ENCODE data around the gene ULBP3. TPM values are rescaled to one million over a fixed set of nuclear protein-coding genes. Genes with fewer than 3 reads are reported as not detected.

The ULBP3 gene
- 0.42 and 0.56 TPM in 2 replicates for total RNA-seq (2016; rRNA removed; fragmentation: Illumina TruSeq; extraction: Trizol)
- total RNA-seq (2016; cell fraction: cytosol; rRNA removed; fragmentation: Illumina TruSeq; extraction: Trizol; ENCODE audit: low read depth), result not detected in 2 replicates
- total RNA-seq (2016; cell fraction: insoluble cytoplasmic fraction; rRNA removed; fragmentation: Illumina TruSeq; extraction: Trizol), result 0.19 and 0.78 TPM in 2 replicates
- 0.28 and 0.43 TPM in 2 replicates for total RNA-seq (2016; cell fraction: membrane; rRNA removed; fragmentation: Illumina TruSeq; extraction: Trizol)
- 0.94 and 0.96 TPM in 2 replicates for total RNA-seq (2016; cell fraction: nucleus; rRNA removed; fragmentation: Illumina TruSeq; extraction: Trizol)
- 0.22 and 0.48 TPM in 2 replicates for polyA plus RNA-seq (2011; rRNA removed)
- 0.41 and 0.51 TPM in 2 replicates for polyA plus RNA-seq (2011; cell fraction: cytosol; rRNA removed)
- polyA plus RNA-seq (2011; cell fraction: nucleus; rRNA removed), result 0.14 TPM in 1 of 2 replicates, not detected in the other
- not detected in 2 replicates for polyA plus RNA-seq (2012)
- polyA plus RNA-seq (2016; cell fraction: cytosol; fragmentation: Illumina TruSeq; extraction: Trizol; ENCODE audit: low read depth), result not detected in 2 replicates
- polyA plus RNA-seq (2016; cell fraction: insoluble cytoplasmic fraction; fragmentation: Illumina TruSeq; extraction: Trizol; ENCODE audit: low read depth), result 0.38 TPM in 1 of 2 replicates, not detected in the other
- polyA plus RNA-seq (2016; cell fraction: membrane; fragmentation: Illumina TruSeq; extraction: Trizol; ENCODE audit: low read depth), result not detected in 2 replicates
- polyA plus RNA-seq (2016; cell fraction: nucleus; fragmentation: Illumina TruSeq; extraction: Trizol; ENCODE audit: insufficient read depth, low read depth), result not detected in 2 replicates
- polyA minus RNA-seq (2011; rRNA and poly(A)+ RNA removed; ENCODE audit: low replicate concordance), result 0.30 and 10.9 TPM in 2 replicates
- polyA minus RNA-seq (2011; cell fraction: cytosol; rRNA and poly(A)+ RNA removed), result 0.79 TPM in 1 of 2 replicates, not detected in the other
- not detected in 2 replicates for polyA minus RNA-seq (2011; cell fraction: nucleus; rRNA and poly(A)+ RNA removed)
- percentile 19 among the genes with signal in this experiment for Bru-seq, nascent RNA
- percentile 34 among the genes with signal in this experiment for BruChase-seq, experiment 1, labeled RNA remaining after a 6-hour chase
- BruChase-seq, experiment 2, labeled RNA remaining after a 2-hour chase, result percentile 21 among the genes with signal in this experiment
- long read RNA-seq, experiment 1, result 0 reads
- long read RNA-seq, experiment 2, result 0 reads

- H3K4me3 ChIP-seq (replicated peaks in 1 of 3; ENCODE audit: insufficient read depth in 1 of 3, low read depth in 2 of 3, low read length in 3 of 3), result peak within 1 kb of the TSS; percentile 30 to 57 (median 37); a peak in 4 of 6 replicates
- no peak within 1 kb of the TSS for H2AFZ ChIP-seq (ENCODE audit: low read length)
- H3K4me2 ChIP-seq (ENCODE audit: low read depth, low read length), result peak within 1 kb of the TSS; percentile 55
- peak; percentile 69 for DNase-seq (ENCODE audit: low spot score)
- no peak for FAIRE-seq
- peaks cover 0 to 21% of the 10 kb centered on the region in 2 experiments; a peak in 4 of 5 replicates for H3K27me3 ChIP-seq (ENCODE audit: control insufficient read depth in 1 of 2, insufficient read depth in 2 of 2, low read length in 2 of 2)
- H3K36me3 ChIP-seq (replicated peaks in 1 of 2; ENCODE audit: control insufficient read depth in 1 of 2, insufficient read depth in 2 of 2, low read length in 2 of 2), result no peaks in the 10 kb centered on the region
- H3K4me1 ChIP-seq (ENCODE audit: insufficient read depth, low read length), result peaks cover 8% of the 10 kb centered on the region; the same call in 1 of the 2 replicates
- H3K27ac ChIP-seq (ENCODE audit: extremely low read length, insufficient read depth, low read length), result no peak within 1 kb of the TSS
- in situ Hi-C loops (cut with HindIII; ENCODE audit: extremely low pct_ligation_motif_present, low pct_unique_long_range_greater_than_20kb), result no loop called here
- CTCF ChIA-PET (ENCODE audit: low intra/inter-chr PET ratio, low total read pairs), result no interaction called here
- peak; percentile 84 for ATAC-seq
- no peaks in the 10 kb centered on the region for H3K79me2 ChIP-seq (ENCODE audit: insufficient read depth, low read length)
- WGBS (ENCODE audit: low lambda C conversion rate), result 22% methylated on average over 45 of the region's 72 CpGs
- no peak within 1 kb of the TSS for H3K9ac ChIP-seq (ENCODE audit: insufficient read depth, low read depth, low read length)
- H3K9me3 ChIP-seq (ENCODE audit: low read length), result no peaks in the 10 kb centered on the region
- POLR2A ChIA-PET, result no interaction called here
- no peaks in the 10 kb centered on the region; the same call in 1 of the 2 replicates for H4K20me1 ChIP-seq (ENCODE audit: insufficient read depth, low read length)
- BruUV-seq (replicated peaks), result no TSS peak
- intact Hi-C loops (cut with micrococcal nuclease; ENCODE audit: unreplicated experiment), result no loop called here
- TF ChIP-seq MIER3 (CRISPR knock-in tag; IDR thresholded peaks at IDR 0.05; ENCODE audit: borderline replicate concordance) (no peak), KDM2A (CRISPR knock-in tag; IDR thresholded peaks at IDR 0.05; ENCODE audit: borderline replicate concordance, low read depth) (peak; percentile 15; the same call in 1 of the 2 replicates), SMYD3 (CRISPR knock-in tag; IDR thresholded peaks at IDR 0.05) (no peak), ATF5 (CRISPR knock-in tag; IDR thresholded peaks at IDR 0.05; ENCODE audit: low read depth) (no peak), ZBTB33 (CRISPR knock-in tag; IDR thresholded peaks at IDR 0.05) (no peak), ZFP41 (CRISPR knock-in tag; IDR thresholded peaks at IDR 0.05; ENCODE audit: borderline replicate concordance) (no peak), ZNF850 (CRISPR knock-in tag; conservative IDR thresholded peaks at IDR 0.05) (no peak), SUZ12 (IDR thresholded peaks at IDR 0.05; ENCODE audit: low read depth, low read length) (no peak)
- TF ChIP-seq, protein P1, sequence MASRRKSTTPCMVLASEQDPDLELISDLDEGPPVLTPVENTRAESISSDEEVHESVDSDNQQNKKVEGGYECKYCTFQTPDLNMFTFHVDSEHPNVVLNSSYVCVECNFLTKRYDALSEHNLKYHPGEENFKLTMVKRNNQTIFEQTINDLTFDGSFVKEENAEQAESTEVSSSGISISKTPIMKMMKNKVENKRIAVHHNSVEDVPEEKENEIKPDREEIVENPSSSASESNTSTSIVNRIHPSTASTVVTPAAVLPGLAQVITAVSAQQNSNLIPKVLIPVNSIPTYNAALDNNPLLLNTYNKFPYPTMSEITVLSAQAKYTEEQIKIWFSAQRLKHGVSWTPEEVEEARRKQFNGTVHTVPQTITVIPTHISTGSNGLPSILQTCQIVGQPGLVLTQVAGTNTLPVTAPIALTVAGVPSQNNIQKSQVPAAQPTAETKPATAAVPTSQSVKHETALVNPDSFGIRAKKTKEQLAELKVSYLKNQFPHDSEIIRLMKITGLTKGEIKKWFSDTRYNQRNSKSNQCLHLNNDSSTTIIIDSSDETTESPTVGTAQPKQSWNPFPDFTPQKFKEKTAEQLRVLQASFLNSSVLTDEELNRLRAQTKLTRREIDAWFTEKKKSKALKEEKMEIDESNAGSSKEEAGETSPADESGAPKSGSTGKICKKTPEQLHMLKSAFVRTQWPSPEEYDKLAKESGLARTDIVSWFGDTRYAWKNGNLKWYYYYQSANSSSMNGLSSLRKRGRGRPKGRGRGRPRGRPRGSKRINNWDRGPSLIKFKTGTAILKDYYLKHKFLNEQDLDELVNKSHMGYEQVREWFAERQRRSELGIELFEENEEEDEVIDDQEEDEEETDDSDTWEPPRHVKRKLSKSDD (CRISPR knock-in tag; IDR thresholded peaks at IDR 0.05; ENCODE audit: low read depth), result no peak
- TF ChIP-seq, protein P2, sequence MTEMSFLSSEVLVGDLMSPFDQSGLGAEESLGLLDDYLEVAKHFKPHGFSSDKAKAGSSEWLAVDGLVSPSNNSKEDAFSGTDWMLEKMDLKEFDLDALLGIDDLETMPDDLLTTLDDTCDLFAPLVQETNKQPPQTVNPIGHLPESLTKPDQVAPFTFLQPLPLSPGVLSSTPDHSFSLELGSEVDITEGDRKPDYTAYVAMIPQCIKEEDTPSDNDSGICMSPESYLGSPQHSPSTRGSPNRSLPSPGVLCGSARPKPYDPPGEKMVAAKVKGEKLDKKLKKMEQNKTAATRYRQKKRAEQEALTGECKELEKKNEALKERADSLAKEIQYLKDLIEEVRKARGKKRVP (CRISPR knock-in tag; IDR thresholded peaks at IDR 0.05), result no peak
These were observed at the start of gene ULBP3 for GRCh38 chr6:150068720-150069648. TSS of gene ULBP3 (minus strand) at chr6:150069121. CDS start at chr6:150069066, 55 bp downstream.
